AG09309 (cell line): Measurements from ENCODE around the gene EAF2.

Experiments used
- DNase-seq: peaks from one replicate; pipeline ENCODE4 v3.0.0-alpha.2; 2010; ENCODE audit warnings: low read depth
- H3K4me3 ChIP-seq: 2 replicates; pipeline ENCODE4 v1.5.1; 2011; ENCODE audit warnings: mild to moderate bottlenecking, low read depth, low read length, moderate library complexity; ENCODE audit not compliant: control insufficient read depth
- TF ChIP-seq, protein P1 (sequence below): IDR thresholded peaks from 2 replicates; pipeline ENCODE4 v1.5.1; 2011; ENCODE audit warnings: mild to moderate bottlenecking, low read depth, low read length, inconsistent platforms; ENCODE audit not compliant: insufficient read depth, control insufficient read depth; ENCODE audit errors: missing control alignments

EAF2 gene

DNA sequence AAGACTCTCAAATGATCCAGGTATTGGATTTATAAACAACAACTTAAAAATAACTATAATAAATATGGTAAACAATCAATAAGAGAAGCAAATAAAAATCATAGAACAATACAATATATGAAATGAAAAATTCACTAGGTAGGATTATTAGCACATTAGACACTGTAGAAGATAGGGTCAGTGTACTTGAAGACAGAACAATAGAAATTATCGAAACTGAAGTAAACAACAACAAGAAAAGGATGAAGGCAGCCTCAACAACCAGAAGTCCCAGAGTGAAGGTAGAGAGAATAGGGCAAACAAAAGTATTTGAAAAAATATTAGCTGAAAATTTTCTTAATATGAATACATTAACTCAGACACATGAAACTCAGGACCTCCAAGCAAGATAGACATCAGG lies 12.0 kb upstream of the EAF2 start:
- DNase-seq = no peak
- TF ChIP-seq, protein P1, sequence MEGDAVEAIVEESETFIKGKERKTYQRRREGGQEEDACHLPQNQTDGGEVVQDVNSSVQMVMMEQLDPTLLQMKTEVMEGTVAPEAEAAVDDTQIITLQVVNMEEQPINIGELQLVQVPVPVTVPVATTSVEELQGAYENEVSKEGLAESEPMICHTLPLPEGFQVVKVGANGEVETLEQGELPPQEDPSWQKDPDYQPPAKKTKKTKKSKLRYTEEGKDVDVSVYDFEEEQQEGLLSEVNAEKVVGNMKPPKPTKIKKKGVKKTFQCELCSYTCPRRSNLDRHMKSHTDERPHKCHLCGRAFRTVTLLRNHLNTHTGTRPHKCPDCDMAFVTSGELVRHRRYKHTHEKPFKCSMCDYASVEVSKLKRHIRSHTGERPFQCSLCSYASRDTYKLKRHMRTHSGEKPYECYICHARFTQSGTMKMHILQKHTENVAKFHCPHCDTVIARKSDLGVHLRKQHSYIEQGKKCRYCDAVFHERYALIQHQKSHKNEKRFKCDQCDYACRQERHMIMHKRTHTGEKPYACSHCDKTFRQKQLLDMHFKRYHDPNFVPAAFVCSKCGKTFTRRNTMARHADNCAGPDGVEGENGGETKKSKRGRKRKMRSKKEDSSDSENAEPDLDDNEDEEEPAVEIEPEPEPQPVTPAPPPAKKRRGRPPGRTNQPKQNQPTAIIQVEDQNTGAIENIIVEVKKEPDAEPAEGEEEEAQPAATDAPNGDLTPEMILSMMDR = no peak
- H3K4me3 ChIP-seq = no peak overlapping the region

DNA sequence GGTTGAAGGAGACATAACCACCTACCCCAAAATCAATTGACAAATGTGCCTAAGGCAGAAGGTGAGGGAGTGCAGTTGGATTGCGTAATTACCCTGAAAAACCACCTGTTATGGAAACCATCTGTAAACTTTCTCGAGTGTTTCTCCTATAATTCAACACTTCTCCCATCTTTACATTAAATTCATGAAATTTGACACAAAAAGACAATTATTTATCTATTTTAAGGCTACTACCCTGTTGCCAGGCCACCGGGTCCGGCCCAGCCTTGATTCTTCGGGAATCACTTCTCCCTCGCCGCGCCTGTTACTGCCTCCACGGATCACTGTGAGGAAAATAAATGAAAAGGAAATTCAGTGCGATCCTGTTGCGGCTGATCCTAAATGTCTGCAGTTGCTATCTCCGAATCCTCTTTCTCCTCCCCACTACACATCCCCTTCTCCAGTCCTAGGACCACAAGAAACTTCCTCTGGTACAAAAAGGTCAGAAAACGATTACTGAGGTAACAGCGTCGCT lies 795 bp upstream of the EAF2 start:
- DNase-seq = no peak
- TF ChIP-seq, protein P1 = no peak
- peak overlapping the region; percentile 88 for H3K4me3 ChIP-seq

DNA sequence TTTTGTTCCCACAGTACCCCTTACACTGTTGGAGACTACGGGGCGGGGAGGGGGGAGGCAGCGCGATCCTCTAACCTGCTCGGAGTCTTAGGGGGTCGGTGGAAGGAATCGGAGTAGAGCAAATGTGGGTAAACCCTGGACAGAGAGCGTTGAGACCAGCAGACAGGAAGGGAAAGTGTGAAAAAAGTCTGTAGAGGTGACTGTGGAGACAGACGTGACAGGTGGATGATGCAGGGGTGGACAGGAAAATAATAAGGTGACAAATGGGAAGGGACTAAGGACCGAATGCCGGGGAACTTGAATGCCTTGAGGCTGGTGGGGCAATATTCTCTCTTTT lies 424 bp downstream of the EAF2 start:
- DNase-seq = no peak
- TF ChIP-seq, protein P1 = no peak
- peak overlapping the region; percentile 88 for H3K4me3 ChIP-seq

DNA sequence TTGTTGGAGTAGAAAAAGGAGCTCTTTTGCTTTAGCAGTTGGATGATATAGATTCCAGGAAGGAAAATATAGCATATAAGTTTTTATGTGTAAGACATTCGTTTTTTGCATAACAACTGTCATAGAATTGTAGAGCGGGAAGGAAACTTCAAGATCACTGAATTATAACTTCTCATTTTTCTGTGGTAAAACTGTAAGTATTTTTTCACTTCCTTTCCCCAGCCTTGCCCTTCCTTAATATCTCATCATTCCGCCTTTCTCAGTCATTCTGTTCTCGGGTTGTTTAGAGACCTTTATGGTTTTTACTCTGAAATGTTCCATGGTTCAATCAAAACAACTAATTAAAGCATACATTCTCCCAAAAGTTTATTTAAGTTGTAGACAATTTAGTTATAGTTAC lies 1.1 kb downstream of the EAF2 start:
- TF ChIP-seq, protein P1 = no peak
- H3K4me3 ChIP-seq = no peak overlapping the region
- DNase-seq = no peak

DNA sequence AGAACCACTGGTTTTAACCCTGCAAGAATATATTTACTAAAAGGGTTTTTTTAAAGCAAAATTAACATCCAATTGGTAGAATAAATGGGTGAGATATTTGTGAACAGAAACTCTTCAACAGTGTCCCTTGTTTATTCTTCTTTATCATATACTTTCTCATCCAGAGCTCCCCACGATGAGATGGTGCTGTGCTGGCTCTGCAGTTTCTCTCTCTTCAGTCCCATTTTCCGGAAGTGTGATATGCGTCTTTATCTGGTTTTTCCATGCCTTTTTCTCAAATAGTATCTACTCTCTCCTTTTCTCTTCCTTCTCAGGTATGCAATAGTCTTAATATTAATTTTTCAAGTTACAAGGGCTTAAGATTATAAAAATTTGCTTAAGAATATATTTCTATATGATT lies 1.5 kb downstream of the EAF2 start:
- TF ChIP-seq, protein P1 = no peak
- H3K4me3 ChIP-seq = no peak overlapping the region
- no peak for DNase-seq

DNA sequence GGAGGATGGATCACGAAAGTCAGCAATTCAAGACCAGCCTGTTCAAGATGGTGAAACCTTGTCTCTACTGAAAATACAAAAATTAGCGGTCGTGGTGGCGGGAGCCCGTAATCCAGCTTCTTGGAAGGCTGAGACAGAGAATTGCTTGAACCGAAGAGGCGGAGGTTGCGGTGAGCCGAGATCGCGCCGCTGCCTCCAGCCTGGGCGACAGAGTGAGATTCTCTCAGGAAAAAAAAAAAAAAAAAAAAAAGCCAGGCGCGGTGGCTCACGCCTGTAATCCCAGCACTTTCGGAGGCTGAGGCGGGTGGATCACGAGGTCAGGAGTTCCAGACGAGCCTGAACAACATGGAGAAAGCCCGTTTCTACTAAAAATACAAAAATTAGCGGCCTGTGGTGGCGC lies 5.0 kb downstream of the EAF2 start:
- TF ChIP-seq, protein P1 = no peak

DNA sequence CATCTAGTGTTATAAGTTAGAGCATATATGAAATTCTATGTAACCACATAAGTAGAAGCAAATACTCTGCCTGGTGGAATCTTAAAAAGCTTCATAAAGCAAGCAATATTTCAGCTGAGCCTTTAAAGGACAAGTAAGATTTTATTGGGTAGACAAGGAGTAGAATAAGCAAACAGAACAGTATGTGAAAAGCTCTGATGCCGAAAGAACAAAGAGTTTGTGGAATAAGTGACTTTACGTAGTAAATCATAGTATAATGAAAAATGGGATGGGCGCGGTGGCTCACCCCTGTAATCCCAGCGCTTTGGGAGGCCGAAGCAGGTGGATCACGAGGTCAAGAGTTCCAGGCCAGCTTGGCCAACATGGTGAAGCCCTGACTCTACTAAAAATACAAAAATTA lies 9.9 kb downstream of the EAF2 start:
- TF ChIP-seq, protein P1 = no peak
- DNase-seq = no peak
- H3K4me3 ChIP-seq = no peak overlapping the region

More for the DNA sequence above, 5.0 kb downstream of the EAF2 start:
- DNase-seq = no peak
- no peak overlapping the region for H3K4me3 ChIP-seq
